GM12865 (cell line): ENCODE data around the gene PRSS53.

Experiments used
- DNase-seq: peaks from one replicate; pipeline ENCODE4 v3.0.0; 2010; ENCODE audit warnings: low read depth
- H3K4me3 ChIP-seq: 2 replicates; pipeline ENCODE4 v1.5.1; 2011; ENCODE audit warnings: mild to moderate bottlenecking, low read depth, low read length, control low read depth
- CTCF ChIP-seq: IDR thresholded peaks from 2 replicates; pipeline ENCODE4 v1.5.1; 2011; ENCODE audit warnings: low read length, control low read depth, low read depth, inconsistent platforms; ENCODE audit not compliant: insufficient read depth; ENCODE audit errors: missing control alignments

PRSS53 gene

DNA sequence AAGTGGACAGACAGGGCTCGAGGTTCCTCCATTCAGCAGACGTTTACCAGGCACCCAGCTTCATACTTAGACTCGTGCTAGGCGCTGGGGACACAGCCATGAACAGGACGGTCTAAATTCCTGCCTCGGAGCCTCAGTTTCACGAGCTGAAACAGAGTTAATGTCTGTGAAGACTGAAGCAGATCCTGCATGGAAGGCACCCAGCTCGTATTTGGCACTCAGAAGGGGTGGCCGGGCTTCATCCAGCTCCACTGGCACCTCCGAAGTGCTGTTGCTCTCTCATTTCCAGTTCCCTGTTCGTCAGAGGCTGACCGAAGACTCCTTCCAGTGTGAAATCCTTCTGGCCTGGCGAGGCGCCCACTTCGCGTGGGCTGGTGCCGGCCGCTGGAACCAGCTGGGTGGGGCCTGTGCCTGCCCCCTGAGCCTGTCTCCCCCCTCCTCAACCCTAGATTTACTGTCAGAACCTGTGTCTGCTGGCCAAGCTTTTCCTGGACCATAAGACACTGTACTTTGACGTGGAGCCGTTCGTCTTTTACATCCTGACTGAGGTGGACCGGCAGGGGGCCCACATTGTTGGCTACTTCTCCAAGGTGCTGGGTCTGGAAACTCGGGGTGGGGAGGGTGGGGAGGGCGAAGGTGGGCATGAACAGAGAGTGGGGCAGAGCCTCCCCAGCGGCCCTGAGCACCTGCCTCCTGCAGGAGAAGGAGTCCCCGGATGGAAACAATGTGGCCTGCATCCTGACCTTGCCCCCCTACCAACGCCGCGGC lies 41.0 kb upstream of the PRSS53 start:
- H3K4me3 ChIP-seq, result no peak overlapping the region
- DNase-seq, result no peak
- TF ChIP-seq CTCF, result no peak

DNA sequence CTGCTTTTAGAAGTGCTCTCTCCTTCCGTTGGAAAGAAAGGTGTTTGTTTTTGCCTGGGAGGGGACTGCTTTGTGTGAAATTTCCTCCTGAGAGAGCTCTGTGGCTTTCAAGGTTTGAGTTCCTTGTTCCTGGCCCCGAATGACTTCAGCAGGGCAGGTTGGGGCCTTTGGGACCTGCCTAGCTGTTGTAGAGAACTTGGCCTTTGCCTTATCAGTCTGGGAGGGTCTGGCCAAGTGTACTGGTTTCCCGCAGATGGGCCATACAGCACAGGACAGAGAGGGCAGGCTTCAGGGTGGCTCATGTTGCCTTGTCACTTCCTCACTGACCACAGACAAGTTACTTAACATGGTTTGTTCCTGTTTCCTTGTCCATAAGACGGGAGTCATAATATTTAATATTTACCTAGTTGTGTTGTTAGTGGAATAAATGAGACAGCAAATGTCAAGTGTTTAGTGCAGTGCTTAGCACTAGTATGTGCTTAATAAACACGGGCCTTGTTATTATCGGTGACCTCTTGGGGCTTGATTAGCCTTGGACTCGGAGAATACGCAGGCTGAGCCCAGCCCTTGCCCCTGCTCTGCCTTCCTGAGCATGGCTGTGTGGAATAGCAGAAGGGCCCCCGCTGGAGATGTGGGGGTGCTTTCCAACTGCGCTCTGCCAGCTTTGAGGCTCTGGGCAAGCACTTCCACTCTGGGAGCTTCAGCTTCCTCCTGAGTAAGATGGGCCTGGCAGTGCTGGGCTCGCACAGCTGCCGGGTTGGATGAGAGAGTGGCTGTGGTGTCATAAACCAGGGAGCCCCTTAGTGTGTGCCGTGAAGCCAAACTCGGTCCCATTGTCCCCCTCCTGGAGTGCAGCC lies 40.2 kb upstream of the PRSS53 start:
- no peak for DNase-seq
- no peak for TF ChIP-seq CTCF

DNA sequence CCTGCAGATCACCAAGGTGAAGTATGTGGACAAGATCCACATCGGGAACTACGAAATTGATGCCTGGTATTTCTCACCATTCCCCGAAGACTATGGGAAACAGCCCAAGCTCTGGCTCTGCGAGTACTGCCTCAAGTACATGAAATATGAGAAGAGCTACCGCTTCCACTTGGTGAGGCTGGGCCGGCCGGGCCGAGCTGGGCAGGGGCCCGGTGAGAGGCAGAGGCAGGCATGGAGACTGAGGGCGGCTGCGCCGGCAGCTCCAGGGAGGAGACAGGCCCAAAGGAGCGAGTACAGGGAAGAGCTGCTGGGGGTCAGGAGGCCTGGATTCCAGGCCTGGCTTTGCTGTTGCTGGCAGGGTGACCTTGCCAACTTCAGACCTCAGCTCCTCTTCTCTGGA lies 38.4 kb upstream of the PRSS53 start:
- TF ChIP-seq CTCF, result no peak
- no peak for DNase-seq
- H3K4me3 ChIP-seq, result no peak overlapping the region

More for the DNA sequence above, 40.2 kb upstream of the PRSS53 start:
- no peak overlapping the region for H3K4me3 ChIP-seq

DNA sequence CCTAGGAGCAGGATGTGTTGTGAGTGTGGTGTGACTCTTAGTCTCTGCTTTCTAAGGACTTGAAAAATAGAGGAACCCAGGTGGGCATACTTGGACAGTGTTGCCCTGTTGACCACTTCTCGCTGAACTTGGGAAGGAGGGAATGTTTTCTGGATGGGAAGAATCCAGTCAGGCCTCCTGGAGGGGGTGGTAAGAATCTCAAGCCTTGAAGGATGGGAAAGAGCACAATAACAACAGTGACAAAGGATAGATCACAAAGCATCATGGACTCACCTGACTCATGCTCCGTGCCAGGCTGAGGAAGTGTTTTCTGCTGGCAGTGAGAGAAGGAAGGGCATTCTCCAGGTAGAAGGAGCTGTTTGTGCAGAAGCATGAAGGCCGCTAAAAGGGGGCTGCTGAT lies 37.1 kb upstream of the PRSS53 start:
- TF ChIP-seq CTCF, result no peak
- no peak for DNase-seq
- H3K4me3 ChIP-seq, result no peak overlapping the region

DNA sequence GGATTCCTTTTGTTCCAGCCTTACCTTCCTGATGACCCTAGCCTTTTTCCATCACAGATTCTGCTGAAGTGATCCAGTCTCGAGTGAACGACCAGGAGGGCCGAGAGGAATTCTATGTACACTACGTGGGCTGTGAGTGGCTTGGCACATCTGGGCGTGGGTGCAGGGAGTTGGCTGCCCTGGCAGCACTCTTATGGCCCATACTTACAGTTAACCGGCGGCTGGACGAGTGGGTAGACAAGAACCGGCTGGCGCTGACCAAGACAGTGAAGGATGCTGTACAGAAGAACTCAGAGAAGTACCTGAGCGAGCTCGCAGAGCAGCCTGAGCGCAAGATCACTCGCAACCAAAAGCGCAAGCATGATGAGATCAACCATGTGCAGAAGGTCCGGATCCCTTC lies 31.4 kb upstream of the PRSS53 start:
- DNase-seq, result no peak
- H3K4me3 ChIP-seq, result no peak overlapping the region
- no peak for TF ChIP-seq CTCF

- TF ChIP-seq CTCF, result no peak
- peak overlapping the region; percentile 86 for H3K4me3 ChIP-seq
- DNase-seq, result no peak
These were observed 29.7 kb upstream of the PRSS53 start for GRCh38 chr16:31118223-31119155.
